ENCODE data around the gene MCTP1. TPM values are rescaled to one million over a fixed set of nuclear protein-coding genes. Genes with fewer than 3 reads are reported as not detected.

The MCTP1 gene
- total RNA-seq, 2 donors from 2014 or later: 3.3 to 5.0 TPM

GRCh38 chr5:95076395-95077185 lies 208.3 kb downstream of the MCTP1 start:
- WGBS: 66% methylated on average over 8 of the region's 8 CpGs
- no peak for TF ChIP-seq POLR2AphosphoS5 (IDR thresholded peaks at IDR 0.05)
- no peaks in the 10 kb centered on the region for H3K27me3 ChIP-seq (replicated peaks; ENCODE audit: insufficient read depth)
- intact Hi-C loops (cut with DNase I): no loop called here
- H3K36me3 ChIP-seq: no peaks in the 10 kb centered on the region
- H3K27ac ChIP-seq: no peak overlapping the region
- no peak overlapping the region for H3K4me3 ChIP-seq
- H3K9me3 ChIP-seq: no peaks in the 10 kb centered on the region
- H3K4me1 ChIP-seq (replicated peaks): no peaks in the 10 kb centered on the region
- DNase-seq (ENCODE audit: low spot score): no peak

GRCh38 chr5:95075111-95075510 lies 209.8 kb downstream of the MCTP1 start:
- no peaks in the 10 kb centered on the region for H3K36me3 ChIP-seq
- no peaks in the 10 kb centered on the region for H3K9me3 ChIP-seq
- TF ChIP-seq CTCF (IDR thresholded peaks at IDR 0.05) (no peak), POLR2A (IDR thresholded peaks at IDR 0.05) (no peak), POLR2AphosphoS5 (IDR thresholded peaks at IDR 0.05) (no peak)
- no peak for DNase-seq (ENCODE audit: low spot score)
- 85% methylated on average over 1 of the region's 1 CpG for WGBS
- H3K27me3 ChIP-seq (replicated peaks; ENCODE audit: insufficient read depth): no peaks in the 10 kb centered on the region
- no peak overlapping the region for H3K27ac ChIP-seq
- H3K4me3 ChIP-seq: no peak overlapping the region
- no peaks in the 10 kb centered on the region for H3K4me1 ChIP-seq (replicated peaks)
- intact Hi-C loops (cut with DNase I): no loop called here

- Histone ChIP-seq H3K4me3 (no peak overlapping the region), H3K9me3 (no peaks in the 10 kb centered on the region), H3K36me3 (no peaks in the 10 kb centered on the region), H3K4me1 (replicated peaks) (no peaks in the 10 kb centered on the region), H3K27ac (no peak overlapping the region), H3K27me3 (replicated peaks; ENCODE audit: insufficient read depth) (no peaks in the 10 kb centered on the region)
- no peak for DNase-seq (ENCODE audit: low spot score)
- intact Hi-C loops (cut with DNase I): no loop called here
- TF ChIP-seq POLR2A (IDR thresholded peaks at IDR 0.05) (no peak), CTCF (IDR thresholded peaks at IDR 0.05) (no peak), POLR2AphosphoS5 (IDR thresholded peaks at IDR 0.05) (no peak)
These were observed 212.6 kb downstream of the MCTP1 start for GRCh38 chr5:95072281-95072680.

GRCh38 chr5:95070866-95071265 lies 214.0 kb downstream of the MCTP1 start:
- no peak for TF ChIP-seq CTCF (IDR thresholded peaks at IDR 0.05)
- no peak for TF ChIP-seq POLR2AphosphoS5 (IDR thresholded peaks at IDR 0.05)
- no peak for TF ChIP-seq POLR2A (IDR thresholded peaks at IDR 0.05)
- H3K27me3 ChIP-seq (replicated peaks; ENCODE audit: insufficient read depth): no peaks in the 10 kb centered on the region
- intact Hi-C loops (cut with DNase I): no loop called here
- no peaks in the 10 kb centered on the region for H3K4me1 ChIP-seq (replicated peaks)
- H3K36me3 ChIP-seq: no peaks in the 10 kb centered on the region
- no peak overlapping the region for H3K4me3 ChIP-seq
- WGBS: 91% methylated on average over 5 of the region's 5 CpGs
- no peak for DNase-seq (ENCODE audit: low spot score)
- no peak overlapping the region for H3K27ac ChIP-seq
- H3K9me3 ChIP-seq: no peaks in the 10 kb centered on the region

- Histone ChIP-seq H3K4me3 (no peak overlapping the region), H3K36me3 (no peaks in the 10 kb centered on the region), H3K27ac (no peak overlapping the region), H3K4me1 (replicated peaks) (no peaks in the 10 kb centered on the region), H3K9me3 (no peaks in the 10 kb centered on the region), H3K27me3 (replicated peaks; ENCODE audit: insufficient read depth) (no peaks in the 10 kb centered on the region)
- no peak for DNase-seq (ENCODE audit: low spot score)
- intact Hi-C loops (cut with DNase I): no loop called here
- 96% methylated on average over 2 of the region's 2 CpGs for WGBS
- no peak for TF ChIP-seq CTCF (IDR thresholded peaks at IDR 0.05)
- no peak for TF ChIP-seq POLR2AphosphoS5 (IDR thresholded peaks at IDR 0.05)
- TF ChIP-seq POLR2A (IDR thresholded peaks at IDR 0.05): no peak
These were observed 214.4 kb downstream of the MCTP1 start for GRCh38 chr5:95070453-95070852.
